CD14-positive monocyte (primary cell): ENCODE results near the gene TAAR1. TPM values are rescaled to one million over a fixed set of nuclear protein-coding genes. Genes with fewer than 3 reads are reported as not detected.

Experiments used
- DNase-seq, 3 donors: peaks; one replicate each; pipeline ENCODE4 v3.0.0-alpha.2; 2011 to 2022
- H2AFZ ChIP-seq: 2 replicates; pipeline ENCODE4 v1.6.0; 2012; ENCODE audit warnings: mild to moderate bottlenecking, low read depth, low read length, inconsistent platforms; ENCODE audit not compliant: insufficient read depth, poor library complexity, severe bottlenecking
- H3K27ac ChIP-seq, 2 donors: 1 replicate in 1 of 2; 2 replicates in 1 of 2; pipeline ENCODE4 v1.5.1; 2012 to 2013; ENCODE audit warnings: low read length in 2 of 2, control low read depth in 1 of 2, inconsistent platforms in 1 of 2, low read depth in 1 of 2, mild to moderate bottlenecking in 1 of 2
- H3K27me3 ChIP-seq, 2 donors: one replicate each; pipeline versions ENCODE4 v1.6.0 to v1.6.1; 2011 to 2013; ENCODE audit warnings: low read length in 2 of 2; ENCODE audit not compliant: control insufficient read depth in 2 of 2, insufficient read depth in 2 of 2
- H3K36me3 ChIP-seq, 2 donors: replicated peaks in 1 of 2; 1 replicate in 1 of 2; 2 replicates in 1 of 2; pipeline versions ENCODE4 v1.5.1 to v1.6.1; 2012 to 2013; ENCODE audit warnings: low read length in 2 of 2, control low read depth in 1 of 2, inconsistent platforms in 1 of 2, mild to moderate bottlenecking in 1 of 2; ENCODE audit not compliant: insufficient read depth in 2 of 2, control insufficient read depth in 1 of 2
- H3K4me1 ChIP-seq, 2 donors: 1 replicate in 1 of 2; 2 replicates in 1 of 2; pipeline versions ENCODE4 v1.5.1 to v1.6.1; 2012 to 2013; ENCODE audit warnings: low read length in 2 of 2, control low read depth in 1 of 2, inconsistent platforms in 1 of 2, mild to moderate bottlenecking in 1 of 2, moderate library complexity in 1 of 2; ENCODE audit not compliant: insufficient read depth in 2 of 2, control insufficient read depth in 1 of 2
- H3K4me2 ChIP-seq: replicated peaks from 2 replicates; pipeline ENCODE3; 2012; ENCODE audit warnings: low read length, moderate library complexity, mild to moderate bottlenecking; ENCODE audit not compliant: poor library complexity, severe bottlenecking; ENCODE audit errors: extremely low read depth
- H3K4me3 ChIP-seq, 3 experiments: fragments of 200-600 bp in 1 of 3; sonication (generic) in 1 of 3; replicated peaks in 1 of 3; 1 replicate in 2 of 3; 2 replicates in 1 of 3; pipeline ENCODE4 v1.5.1; 2011 to 2013; ENCODE audit warnings: low read length in 3 of 3, mild to moderate bottlenecking in 3 of 3, control low read depth in 2 of 3, low read depth in 2 of 3, inconsistent platforms in 1 of 3, moderate library complexity in 1 of 3
- H3K79me2 ChIP-seq: 2 replicates; pipeline ENCODE4 v1.6.0; 2012; ENCODE audit warnings: mild to moderate bottlenecking, control low read depth, inconsistent platforms, low read length, moderate library complexity; ENCODE audit not compliant: insufficient read depth
- H3K9ac ChIP-seq: 2 replicates; pipeline ENCODE4 v1.6.0; 2017; ENCODE audit warnings: low read length, mild to moderate bottlenecking; ENCODE audit not compliant: insufficient read depth, poor library complexity, severe bottlenecking
- H3K9me3 ChIP-seq, 2 donors: replicated peaks in 1 of 2; 1 replicate in 1 of 2; 2 replicates in 1 of 2; pipeline versions ENCODE4 v1.5.1 to v1.6.1; 2012 to 2013; ENCODE audit warnings: low read length in 2 of 2, control low read depth in 1 of 2; ENCODE audit not compliant: control insufficient read depth in 1 of 2, insufficient read depth in 1 of 2
- H4K20me1 ChIP-seq: 2 replicates; pipeline ENCODE4 v1.6.0; 2012; ENCODE audit warnings: mild to moderate bottlenecking, low read length, control low read depth, moderate library complexity; ENCODE audit not compliant: insufficient read depth
- H3K27ac Mint-ChIP-seq, 7 donors: one replicate each; pipeline ENCODE4 v1.8.0; 2020; ENCODE audit warnings: mild to moderate bottlenecking in 7 of 7, mixed read lengths in 7 of 7, moderate library complexity in 6 of 7, inconsistent platforms in 2 of 7
- H3K27me3 Mint-ChIP-seq, 3 donors: one replicate each; pipeline ENCODE4 v1.8.0; 2021 to 2022; ENCODE audit warnings: low read depth in 3 of 3, mild to moderate bottlenecking in 3 of 3, mixed read lengths in 3 of 3, moderate library complexity in 3 of 3, inconsistent platforms in 1 of 3
- H3K36me3 Mint-ChIP-seq, 2 donors: one replicate each; pipeline ENCODE4 v1.8.0; 2020; ENCODE audit warnings: mixed read lengths in 2 of 2, inconsistent platforms in 1 of 2, mild to moderate bottlenecking in 1 of 2
- H3K4me1 Mint-ChIP-seq: one replicate; pipeline ENCODE4 v1.8.0; 2020; ENCODE audit warnings: mild to moderate bottlenecking, mixed read lengths
- H3K4me3 Mint-ChIP-seq, 2 donors: one replicate each; pipeline ENCODE4 v1.8.0; 2020; ENCODE audit warnings: mild to moderate bottlenecking in 2 of 2, mixed read lengths in 2 of 2, moderate library complexity in 1 of 2
- H3K9me3 Mint-ChIP-seq, 7 donors: one replicate each; pipeline ENCODE4 v1.8.0; 2020 to 2022; ENCODE audit warnings: mixed read lengths in 7 of 7, mild to moderate bottlenecking in 6 of 7, moderate library complexity in 6 of 7, inconsistent platforms in 2 of 7
- WGBS: methylation state at CpG from one replicate; pipeline ENCODE4 v1.1.5; 2013; ENCODE audit warnings: missing lambda C conversion rate; ENCODE audit not compliant: insufficient coverage; 5-methylcytosine and 5-hydroxymethylcytosine counted together
- intact Hi-C, 2 donors: fragments of 100-400 bp; cut with micrococcal nuclease; formaldehyde crosslinking; loops; one replicate each; pipeline versions ENCODE4 v1.15.0 to v1.15.1; 2023
- polyA plus RNA-seq, 3 donors: library from polyadenylated mRNA; depleted of rRNA in 1 of 3; unstranded in 2 of 3; stranded (reverse) in 1 of 3; fragments of 300-500 nt in 2 of 3; fragments of >200 nt in 1 of 3; fragmentation: Illumina TruSeq in 2 of 3; gene quantifications; 1 replicate in 2 of 3; 2 replicates in 1 of 3; pipeline ENCODE4 v1.2.3, GENCODE V29; 2012 to 2021
- TF ChIP-seq, protein P1 (sequence below): fragments of 200-600 bp; IDR thresholded peaks from one replicate; pipeline ENCODE4 v1.8.0; 2022; ENCODE audit warnings: antibody characterized with exemption, mild to moderate bottlenecking

Gene TAAR1
- polyA plus RNA-seq, 3 donors = not detected

DNA sequence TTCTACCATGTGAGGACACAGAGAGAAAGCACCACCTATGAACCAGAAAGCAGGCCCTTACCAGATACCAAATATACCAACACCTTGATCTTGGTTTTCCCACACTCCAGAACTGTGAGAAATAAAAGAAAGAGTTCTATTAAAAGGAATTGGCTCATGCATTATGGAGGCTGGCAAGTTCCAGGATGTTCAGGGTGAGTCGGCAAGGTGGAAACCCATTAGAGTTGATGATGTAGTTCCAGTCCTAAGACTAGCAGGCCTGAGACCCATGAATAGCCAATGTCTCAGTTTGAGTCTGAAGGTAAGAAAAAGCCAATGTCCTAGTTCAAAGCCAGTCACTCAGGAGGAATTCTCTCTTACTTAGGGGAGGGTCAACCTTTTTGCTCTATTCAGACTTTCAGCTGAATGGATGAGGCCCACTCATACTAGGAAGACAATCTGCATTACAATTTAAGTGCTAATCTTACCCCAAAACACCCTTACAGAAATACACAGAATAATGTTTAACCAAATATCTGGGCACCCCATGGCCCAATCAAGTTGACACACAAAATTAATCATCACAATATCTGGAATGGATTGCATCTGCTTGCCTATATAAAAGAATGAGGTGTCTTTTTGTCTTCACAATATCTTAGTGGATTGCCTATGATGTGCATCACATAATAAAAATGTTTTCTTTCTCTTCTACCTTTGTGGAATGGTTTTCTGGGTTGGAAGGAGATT lies 5.5 kb upstream of the TAAR1 start:
- no peaks in the 10 kb centered on the region for H4K20me1 ChIP-seq
- peaks cover 0 to 2% (median 0%) of the 10 kb centered on the region in 7 donors for H3K9me3 Mint-ChIP-seq
- no peak for DNase-seq
- TF ChIP-seq, protein P1, sequence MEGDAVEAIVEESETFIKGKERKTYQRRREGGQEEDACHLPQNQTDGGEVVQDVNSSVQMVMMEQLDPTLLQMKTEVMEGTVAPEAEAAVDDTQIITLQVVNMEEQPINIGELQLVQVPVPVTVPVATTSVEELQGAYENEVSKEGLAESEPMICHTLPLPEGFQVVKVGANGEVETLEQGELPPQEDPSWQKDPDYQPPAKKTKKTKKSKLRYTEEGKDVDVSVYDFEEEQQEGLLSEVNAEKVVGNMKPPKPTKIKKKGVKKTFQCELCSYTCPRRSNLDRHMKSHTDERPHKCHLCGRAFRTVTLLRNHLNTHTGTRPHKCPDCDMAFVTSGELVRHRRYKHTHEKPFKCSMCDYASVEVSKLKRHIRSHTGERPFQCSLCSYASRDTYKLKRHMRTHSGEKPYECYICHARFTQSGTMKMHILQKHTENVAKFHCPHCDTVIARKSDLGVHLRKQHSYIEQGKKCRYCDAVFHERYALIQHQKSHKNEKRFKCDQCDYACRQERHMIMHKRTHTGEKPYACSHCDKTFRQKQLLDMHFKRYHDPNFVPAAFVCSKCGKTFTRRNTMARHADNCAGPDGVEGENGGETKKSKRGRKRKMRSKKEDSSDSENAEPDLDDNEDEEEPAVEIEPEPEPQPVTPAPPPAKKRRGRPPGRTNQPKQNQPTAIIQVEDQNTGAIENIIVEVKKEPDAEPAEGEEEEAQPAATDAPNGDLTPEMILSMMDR = no peak
- H3K9ac ChIP-seq = no peak overlapping the region
- H3K9me3 ChIP-seq = no peaks in the 10 kb centered on the region
- H2AFZ ChIP-seq = no peak overlapping the region
- H3K36me3 ChIP-seq = no peaks in the 10 kb centered on the region
- H3K79me2 ChIP-seq = no peaks in the 10 kb centered on the region
- no peak overlapping the region for H3K4me3 Mint-ChIP-seq
- H3K4me1 ChIP-seq = no peaks in the 10 kb centered on the region
- H3K36me3 Mint-ChIP-seq = no peaks in the 10 kb centered on the region
- H3K4me3 ChIP-seq = no peak overlapping the region
- no peaks in the 10 kb centered on the region for H3K4me1 Mint-ChIP-seq
- H3K27ac ChIP-seq = no peak overlapping the region
- 88% methylated on average over 1 of the region's 1 CpG for WGBS
- intact Hi-C loops = loop anchor here (5.0 to 10.0 kb wide), 2 partner anchors 148 to 150 kb away; partner anchors contain the start of genes RPS12 (in 1 of the 2) and STX7 (in 1 of the 2)
- H3K27ac Mint-ChIP-seq = no peak overlapping the region
- peaks cover 0 to 5% (median 2%) of the 10 kb centered on the region in 3 donors for H3K27me3 Mint-ChIP-seq
- H3K4me2 ChIP-seq = no peak overlapping the region
- H3K27me3 ChIP-seq = no peaks in the 10 kb centered on the region

DNA sequence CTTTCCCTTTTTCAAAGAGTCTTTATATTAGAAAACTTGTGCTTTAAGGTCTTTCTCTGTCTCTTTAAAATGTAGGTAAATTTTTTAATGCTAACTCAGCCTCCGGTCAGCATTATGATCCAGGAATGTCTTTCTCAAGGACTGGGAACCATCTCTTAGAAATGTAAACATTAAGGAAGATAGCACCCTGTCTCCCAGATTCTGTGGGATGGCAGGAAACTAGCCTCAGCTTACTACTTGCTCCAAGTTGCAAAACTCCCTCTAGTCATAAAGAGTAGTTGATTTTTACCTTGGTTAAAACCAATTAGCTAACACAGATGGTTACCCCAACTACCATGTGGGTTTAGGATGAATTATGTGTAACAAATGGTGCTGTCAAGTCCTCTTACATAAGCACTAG lies 4.7 kb upstream of the TAAR1 start:
- no peaks in the 10 kb centered on the region for H3K9me3 ChIP-seq
- Mint-ChIP-seq H3K27me3 (peaks cover 0 to 5% (median 2%) of the 10 kb centered on the region in 3 donors), H3K9me3 (peaks cover 0 to 2% (median 0%) of the 10 kb centered on the region in 7 donors), H3K27ac (no peak overlapping the region), H3K36me3 (no peaks in the 10 kb centered on the region), H3K4me3 (no peak overlapping the region), H3K4me1 (no peaks in the 10 kb centered on the region)
- DNase-seq = no peak
- H4K20me1 ChIP-seq = no peaks in the 10 kb centered on the region
- no peaks in the 10 kb centered on the region for H3K36me3 ChIP-seq
- H3K27ac ChIP-seq = no peak overlapping the region
- no peaks in the 10 kb centered on the region for H3K79me2 ChIP-seq
- TF ChIP-seq, protein P1 = no peak
- H3K4me2 ChIP-seq = no peak overlapping the region
- intact Hi-C loops = loop anchor here in 1 of 2 donors (10.0 kb wide), 1 partner anchor 149 kb away; the partner anchor contains the start of gene STX7
- WGBS = no CpG with 5 or more reads among the region's 1 CpG
- no peak overlapping the region for H3K9ac ChIP-seq
- no peak overlapping the region for H3K4me3 ChIP-seq
- no peaks in the 10 kb centered on the region for H3K27me3 ChIP-seq
- no peaks in the 10 kb centered on the region for H3K4me1 ChIP-seq
- no peak overlapping the region for H2AFZ ChIP-seq
